Measurements from ENCODE around the gene SLC25A24. TPM values are rescaled to one million over a fixed set of nuclear protein-coding genes. Genes with fewer than 3 reads are reported as not detected.

Gene SLC25A24
- total RNA-seq, 1 experiment from 2014 or later: 23.6 TPM

DNA sequence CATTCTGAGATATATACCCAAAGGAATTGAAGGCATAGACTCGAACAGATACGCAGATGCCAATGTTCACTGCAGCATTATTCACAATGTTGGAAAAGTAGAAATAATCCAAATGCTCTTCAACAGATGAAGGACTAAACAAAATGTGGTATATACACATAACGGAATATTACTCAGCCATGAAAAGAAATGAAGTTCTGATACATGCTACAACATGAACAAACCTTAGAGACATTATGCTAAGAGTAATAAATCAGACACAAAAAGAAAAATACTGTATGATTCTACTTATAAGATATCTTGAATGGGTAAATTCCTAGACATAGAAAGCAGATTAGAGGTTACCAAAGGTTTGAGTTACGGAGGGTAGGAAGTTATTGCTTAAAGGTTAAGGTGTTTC lies 57.9 kb downstream of the SLC25A24 start:
- H4K20me1 ChIP-seq (ENCODE audit: insufficient read depth): no peaks in the 10 kb centered on the region
- no peaks in the 10 kb centered on the region for H3K79me2 ChIP-seq (ENCODE audit: insufficient read depth, low read length)
- CTCF ChIA-PET: no interaction called here
- RAD21 ChIA-PET (ENCODE audit: low non-redundant PET in 1 of 2, low total read pairs in 2 of 2, uncharacterized antibody in 2 of 2, unreplicated experiment in 2 of 2): no interaction called here
- no peaks in the 10 kb centered on the region for H3K9me3 ChIP-seq (ENCODE audit: control insufficient read depth in 1 of 2, insufficient read depth in 1 of 2, low read depth in 1 of 2, low read length in 2 of 2)
- H3K4me3 ChIP-seq (replicated peaks in 1 of 2; ENCODE audit: low read depth in 1 of 2, low read length in 2 of 2): no peak overlapping the region
- DNase-seq (ENCODE audit: low read depth, low spot score): no peak
- no peak overlapping the region for H3K9ac ChIP-seq (ENCODE audit: low read length)
- no peak overlapping the region for H2AFZ ChIP-seq (ENCODE audit: low read depth, low read length, poor library complexity, severe bottlenecking)
- POLR2A ChIA-PET: no interaction called here
- intact Hi-C loops (cut with micrococcal nuclease): no loop called here
- no TSS peak for BruUV-seq (replicated peaks)
- TF ChIP-seq ZFX (IDR thresholded peaks at IDR 0.05) (no peak), TCF7L2 (IDR thresholded peaks at IDR 0.05; ENCODE audit: borderline replicate concordance, extremely low read depth, insufficient read depth, insufficient read length) (no peak), RAD21 (IDR thresholded peaks at IDR 0.05; ENCODE audit: low read depth) (no peak), EZH2phosphoT487 (IDR thresholded peaks at IDR 0.05; ENCODE audit: borderline replicate concordance) (no peak), SRF (IDR thresholded peaks at IDR 0.05; ENCODE audit: low read depth) (no peak), POLR2AphosphoS5 (IDR thresholded peaks at IDR 0.05; ENCODE audit: low read depth, low read length) (no peak), POLR2A (IDR thresholded peaks at IDR 0.05; ENCODE audit: borderline replicate concordance, extremely low read depth, insufficient read depth, insufficient read length) (no peak), CEBPB (IDR thresholded peaks at IDR 0.05; ENCODE audit: low read depth) (no peak), ZNF274 (IDR thresholded peaks at IDR 0.05; ENCODE audit: low read depth, low read length) (no peak), FOSL1 (IDR thresholded peaks at IDR 0.05; ENCODE audit: low read depth) (no peak), EGR1 (IDR thresholded peaks at IDR 0.05; ENCODE audit: low read depth) (no peak), EZH2 (IDR thresholded peaks at IDR 0.05) (no peak), SP1 (IDR thresholded peaks at IDR 0.05; ENCODE audit: low read depth) (no peak)
- TF ChIP-seq, protein P1, sequence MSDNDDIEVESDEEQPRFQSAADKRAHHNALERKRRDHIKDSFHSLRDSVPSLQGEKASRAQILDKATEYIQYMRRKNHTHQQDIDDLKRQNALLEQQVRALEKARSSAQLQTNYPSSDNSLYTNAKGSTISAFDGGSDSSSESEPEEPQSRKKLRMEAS (IDR thresholded peaks at IDR 0.05): no peak
- TF ChIP-seq, protein P2, sequence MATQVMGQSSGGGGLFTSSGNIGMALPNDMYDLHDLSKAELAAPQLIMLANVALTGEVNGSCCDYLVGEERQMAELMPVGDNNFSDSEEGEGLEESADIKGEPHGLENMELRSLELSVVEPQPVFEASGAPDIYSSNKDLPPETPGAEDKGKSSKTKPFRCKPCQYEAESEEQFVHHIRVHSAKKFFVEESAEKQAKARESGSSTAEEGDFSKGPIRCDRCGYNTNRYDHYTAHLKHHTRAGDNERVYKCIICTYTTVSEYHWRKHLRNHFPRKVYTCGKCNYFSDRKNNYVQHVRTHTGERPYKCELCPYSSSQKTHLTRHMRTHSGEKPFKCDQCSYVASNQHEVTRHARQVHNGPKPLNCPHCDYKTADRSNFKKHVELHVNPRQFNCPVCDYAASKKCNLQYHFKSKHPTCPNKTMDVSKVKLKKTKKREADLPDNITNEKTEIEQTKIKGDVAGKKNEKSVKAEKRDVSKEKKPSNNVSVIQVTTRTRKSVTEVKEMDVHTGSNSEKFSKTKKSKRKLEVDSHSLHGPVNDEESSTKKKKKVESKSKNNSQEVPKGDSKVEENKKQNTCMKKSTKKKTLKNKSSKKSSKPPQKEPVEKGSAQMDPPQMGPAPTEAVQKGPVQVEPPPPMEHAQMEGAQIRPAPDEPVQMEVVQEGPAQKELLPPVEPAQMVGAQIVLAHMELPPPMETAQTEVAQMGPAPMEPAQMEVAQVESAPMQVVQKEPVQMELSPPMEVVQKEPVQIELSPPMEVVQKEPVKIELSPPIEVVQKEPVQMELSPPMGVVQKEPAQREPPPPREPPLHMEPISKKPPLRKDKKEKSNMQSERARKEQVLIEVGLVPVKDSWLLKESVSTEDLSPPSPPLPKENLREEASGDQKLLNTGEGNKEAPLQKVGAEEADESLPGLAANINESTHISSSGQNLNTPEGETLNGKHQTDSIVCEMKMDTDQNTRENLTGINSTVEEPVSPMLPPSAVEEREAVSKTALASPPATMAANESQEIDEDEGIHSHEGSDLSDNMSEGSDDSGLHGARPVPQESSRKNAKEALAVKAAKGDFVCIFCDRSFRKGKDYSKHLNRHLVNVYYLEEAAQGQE (IDR thresholded peaks at IDR 0.05; ENCODE audit: low read depth): no peak
- TF ChIP-seq, protein P3, sequence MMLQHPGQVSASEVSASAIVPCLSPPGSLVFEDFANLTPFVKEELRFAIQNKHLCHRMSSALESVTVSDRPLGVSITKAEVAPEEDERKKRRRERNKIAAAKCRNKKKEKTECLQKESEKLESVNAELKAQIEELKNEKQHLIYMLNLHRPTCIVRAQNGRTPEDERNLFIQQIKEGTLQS (IDR thresholded peaks at IDR 0.05): no peak
- TF ChIP-seq, protein P4, sequence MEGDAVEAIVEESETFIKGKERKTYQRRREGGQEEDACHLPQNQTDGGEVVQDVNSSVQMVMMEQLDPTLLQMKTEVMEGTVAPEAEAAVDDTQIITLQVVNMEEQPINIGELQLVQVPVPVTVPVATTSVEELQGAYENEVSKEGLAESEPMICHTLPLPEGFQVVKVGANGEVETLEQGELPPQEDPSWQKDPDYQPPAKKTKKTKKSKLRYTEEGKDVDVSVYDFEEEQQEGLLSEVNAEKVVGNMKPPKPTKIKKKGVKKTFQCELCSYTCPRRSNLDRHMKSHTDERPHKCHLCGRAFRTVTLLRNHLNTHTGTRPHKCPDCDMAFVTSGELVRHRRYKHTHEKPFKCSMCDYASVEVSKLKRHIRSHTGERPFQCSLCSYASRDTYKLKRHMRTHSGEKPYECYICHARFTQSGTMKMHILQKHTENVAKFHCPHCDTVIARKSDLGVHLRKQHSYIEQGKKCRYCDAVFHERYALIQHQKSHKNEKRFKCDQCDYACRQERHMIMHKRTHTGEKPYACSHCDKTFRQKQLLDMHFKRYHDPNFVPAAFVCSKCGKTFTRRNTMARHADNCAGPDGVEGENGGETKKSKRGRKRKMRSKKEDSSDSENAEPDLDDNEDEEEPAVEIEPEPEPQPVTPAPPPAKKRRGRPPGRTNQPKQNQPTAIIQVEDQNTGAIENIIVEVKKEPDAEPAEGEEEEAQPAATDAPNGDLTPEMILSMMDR (IDR thresholded peaks at IDR 0.05 in 2 of 3, conservative IDR thresholded peaks at IDR 0.05 in 1 of 3; ENCODE audit: borderline replicate concordance in 1 of 3, insufficient read depth in 1 of 3, low read depth in 2 of 3, low read length in 2 of 3): no peak
- TF ChIP-seq, protein P5, sequence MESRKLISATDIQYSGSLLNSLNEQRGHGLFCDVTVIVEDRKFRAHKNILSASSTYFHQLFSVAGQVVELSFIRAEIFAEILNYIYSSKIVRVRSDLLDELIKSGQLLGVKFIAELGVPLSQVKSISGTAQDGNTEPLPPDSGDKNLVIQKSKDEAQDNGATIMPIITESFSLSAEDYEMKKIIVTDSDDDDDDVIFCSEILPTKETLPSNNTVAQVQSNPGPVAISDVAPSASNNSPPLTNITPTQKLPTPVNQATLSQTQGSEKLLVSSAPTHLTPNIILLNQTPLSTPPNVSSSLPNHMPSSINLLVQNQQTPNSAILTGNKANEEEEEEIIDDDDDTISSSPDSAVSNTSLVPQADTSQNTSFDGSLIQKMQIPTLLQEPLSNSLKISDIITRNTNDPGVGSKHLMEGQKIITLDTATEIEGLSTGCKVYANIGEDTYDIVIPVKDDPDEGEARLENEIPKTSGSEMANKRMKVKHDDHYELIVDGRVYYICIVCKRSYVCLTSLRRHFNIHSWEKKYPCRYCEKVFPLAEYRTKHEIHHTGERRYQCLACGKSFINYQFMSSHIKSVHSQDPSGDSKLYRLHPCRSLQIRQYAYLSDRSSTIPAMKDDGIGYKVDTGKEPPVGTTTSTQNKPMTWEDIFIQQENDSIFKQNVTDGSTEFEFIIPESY (IDR thresholded peaks at IDR 0.05; ENCODE audit: extremely low read depth, insufficient replicate concordance, low read length): no peak
- no peak overlapping the region for H3K27ac ChIP-seq (ENCODE audit: low read depth, low read length)
- no peak overlapping the region for H3K4me2 ChIP-seq (ENCODE audit: low read length)
- H3K36me3 ChIP-seq (ENCODE audit: control insufficient read depth in 1 of 2, insufficient read depth in 2 of 2, low read length in 2 of 2): 0 out of 4 replicates have a peak, but pooled peaks cover 0 to 3% of the 10 kb centered on the region in 2 experiments
- no peaks in the 10 kb centered on the region for H3K9me2 ChIP-seq (ENCODE audit: insufficient read depth)
- no peak for ATAC-seq
- no peaks in the 10 kb centered on the region for H3K27me3 ChIP-seq (ENCODE audit: insufficient read depth, low read length)
- no peaks in the 10 kb centered on the region for H3K4me1 ChIP-seq (ENCODE audit: control insufficient read depth in 1 of 2, insufficient read depth in 2 of 2, low read length in 2 of 2)
